Measurements from ENCODE around the gene AIFM3. TPM values are rescaled to one million over a fixed set of nuclear protein-coding genes. Genes with fewer than 3 reads are reported as not detected.
A peak's percentile ranks its signal among the peaks of the same experiment; 100 is the strongest.

Gene AIFM3
- total RNA-seq (2021) (6.9 and 7.4 TPM in 2 replicates), Bru-seq, nascent RNA (percentile 34 among the genes with signal in this experiment), BruChase-seq, experiment 1, labeled RNA remaining after a 2-hour chase (percentile 35 among the genes with signal in this experiment), BruChase-seq, experiment 2, labeled RNA remaining after a 6-hour chase (percentile 40 among the genes with signal in this experiment)
- long read RNA-seq, partial matches to known transcripts, result 0 of 1 reads
- long read RNA-seq, other reads (novel, unspliced or antisense), result 1 of 1 reads

- H4K20me1 ChIP-seq (ENCODE audit: insufficient read depth), result no peaks in the 10 kb centered on the region
- no peak within 1 kb of the TSS for H2AFZ ChIP-seq
- no peaks in the 10 kb centered on the region for H3K36me3 ChIP-seq (ENCODE audit: low read depth)
- H3F3A ChIP-seq (ENCODE audit: insufficient read depth, low read depth), result no peaks in the 10 kb centered on the region
- CTCF ChIA-PET, result no interaction called here
- no peak for TF ChIP-seq CTCF (conservative IDR thresholded peaks at IDR 0.05)
- TF ChIP-seq EZH2 (IDR thresholded peaks at IDR 0.05; ENCODE audit: low read depth), result no peak
- no peak within 1 kb of the TSS for H3K4me3 ChIP-seq
- no peak within 1 kb of the TSS for H3K4me2 ChIP-seq
- BruUV-seq (replicated peaks), result no TSS peak
- H3K27me3 ChIP-seq (ENCODE audit: insufficient read depth, low read depth), result no peaks in the 10 kb centered on the region
- no peak for DNase-seq
- H3K4me1 ChIP-seq (replicated peaks; ENCODE audit: insufficient read depth), result no peaks in the 10 kb centered on the region
- H3K9me2 ChIP-seq (ENCODE audit: insufficient read depth), result no peaks in the 10 kb centered on the region
- POLR2A ChIA-PET (ENCODE audit: unreplicated experiment), result interaction anchor here (0.6 kb wide), 1 partner anchor 89 kb away, joined by 6 read pairs; no protein-coding TSS in a partner anchor
- no peak within 1 kb of the TSS for H3K27ac ChIP-seq
- intact Hi-C loops (cut with micrococcal nuclease; ENCODE audit: unreplicated experiment), result no loop called here
- no peaks in the 10 kb centered on the region for H3K79me2 ChIP-seq (ENCODE audit: low read depth)
- H3K9me3 ChIP-seq (ENCODE audit: insufficient read depth, low read depth), result no peaks in the 10 kb centered on the region
Observed at GRCh38 chr22:20966883-20967696, at the start of gene AIFM3. AIFM3 (plus strand) TSS chr22:20967255; CDS start chr22:20967945, 690 bp downstream.

- intact Hi-C loops (cut with micrococcal nuclease; ENCODE audit: unreplicated experiment), result loop anchor here (5.0 kb wide), 1 partner anchor 39 kb away; no protein-coding TSS in a partner anchor
- ChIA-PET CTCF (no interaction called here), POLR2A (ENCODE audit: unreplicated experiment) (no interaction called here)
- H3K4me1 ChIP-seq (replicated peaks; ENCODE audit: insufficient read depth), result peaks cover 26% of the 10 kb centered on the region
- no TSS peak for BruUV-seq (replicated peaks)
- H3K27me3 ChIP-seq (ENCODE audit: insufficient read depth, low read depth), result no peaks in the 10 kb centered on the region
- H3K4me2 ChIP-seq, result peak overlapping the region; percentile 95
- H3K79me2 ChIP-seq (ENCODE audit: low read depth), result peaks cover 65% of the 10 kb centered on the region
- peaks cover 44% of the 10 kb centered on the region for H4K20me1 ChIP-seq (ENCODE audit: insufficient read depth)
- H3K36me3 ChIP-seq (ENCODE audit: low read depth), result no peaks in the 10 kb centered on the region
- H3K4me3 ChIP-seq, result peak overlapping the region; percentile 93
- H3F3A ChIP-seq (ENCODE audit: insufficient read depth, low read depth), result peaks cover 7% of the 10 kb centered on the region; the same call in 1 of the 2 replicates
- H3K27ac ChIP-seq, result no peak overlapping the region
- H3K9me2 ChIP-seq (ENCODE audit: insufficient read depth), result no peaks in the 10 kb centered on the region
- no peak for TF ChIP-seq EZH2 (IDR thresholded peaks at IDR 0.05; ENCODE audit: low read depth)
- TF ChIP-seq CTCF (conservative IDR thresholded peaks at IDR 0.05), result no peak
- DNase-seq, result no peak
- H2AFZ ChIP-seq, result no peak overlapping the region
- H3K9me3 ChIP-seq (ENCODE audit: insufficient read depth, low read depth), result no peaks in the 10 kb centered on the region
Observed at GRCh38 chr22:20918663-20919218, 48.3 kb upstream of the AIFM3 start.

GRCh38 chr22:20919718-20920117 is 47.3 kb upstream of the AIFM3 start:
- H3K9me3 ChIP-seq (ENCODE audit: insufficient read depth, low read depth), result no peaks in the 10 kb centered on the region
- intact Hi-C loops (cut with micrococcal nuclease; ENCODE audit: unreplicated experiment), result loop anchor here (5.0 kb wide), 1 partner anchor 38 kb away; no protein-coding TSS in a partner anchor
- ChIA-PET CTCF (no interaction called here), POLR2A (ENCODE audit: unreplicated experiment) (interaction anchor here (0.6 kb wide), 1 partner anchor 18 kb away, joined by 22 read pairs; no protein-coding TSS in a partner anchor)
- H2AFZ ChIP-seq, result no peak overlapping the region
- no TSS peak for BruUV-seq (replicated peaks)
- H3F3A ChIP-seq (ENCODE audit: insufficient read depth, low read depth), result peaks cover 7% of the 10 kb centered on the region; the same call in 1 of the 2 replicates
- H3K4me2 ChIP-seq, result peak overlapping the region; percentile 95
- H3K4me3 ChIP-seq, result peak overlapping the region; percentile 93
- H3K36me3 ChIP-seq (ENCODE audit: low read depth), result no peaks in the 10 kb centered on the region
- H4K20me1 ChIP-seq (ENCODE audit: insufficient read depth), result peaks cover 54% of the 10 kb centered on the region
- peaks cover 26% of the 10 kb centered on the region for H3K4me1 ChIP-seq (replicated peaks; ENCODE audit: insufficient read depth)
- DNase-seq, result no peak
- H3K9me2 ChIP-seq (ENCODE audit: insufficient read depth), result no peaks in the 10 kb centered on the region
- TF ChIP-seq CTCF (conservative IDR thresholded peaks at IDR 0.05) (no peak), EZH2 (IDR thresholded peaks at IDR 0.05; ENCODE audit: low read depth) (no peak)
- H3K79me2 ChIP-seq (ENCODE audit: low read depth), result peaks cover 75% of the 10 kb centered on the region
- H3K27me3 ChIP-seq (ENCODE audit: insufficient read depth, low read depth), result no peaks in the 10 kb centered on the region
- no peak overlapping the region for H3K27ac ChIP-seq

Data from PC-9 (cell line).